ENCODE data around the gene SLC44A2. TPM values are rescaled to one million over a fixed set of nuclear protein-coding genes. Genes with fewer than 3 reads are reported as not detected.

The SLC44A2 gene
- polyA plus RNA-seq, 1 donor (not counting 4 experiments of a cell fraction or from before 2014, with no cell fraction given) = 94.7 TPM

DNA sequence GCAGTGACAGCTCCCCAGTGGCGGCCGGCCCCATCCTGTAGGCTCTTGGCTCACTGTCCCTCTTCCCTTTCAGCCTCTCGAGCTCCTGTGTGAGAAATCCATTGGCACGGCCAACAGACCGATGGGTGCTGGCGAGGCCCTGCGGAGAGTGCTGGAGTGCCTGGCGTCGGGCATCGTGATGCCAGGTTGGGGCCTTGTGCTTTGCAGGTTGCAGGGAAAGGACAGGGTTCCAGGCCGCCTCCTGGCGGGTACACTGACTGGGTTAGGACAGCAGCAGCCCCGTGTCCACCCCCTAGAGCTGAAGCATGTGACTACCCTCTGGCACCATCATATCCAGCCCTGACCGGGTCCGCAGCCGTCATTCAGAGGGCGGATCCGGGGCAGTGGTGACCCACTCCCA, 54.4 kb downstream of the SLC44A2 start:
- no peak overlapping the region for H3K27ac ChIP-seq (ENCODE audit: control insufficient read depth, insufficient read depth, low read length)
- H3K9me3 ChIP-seq (ENCODE audit: control insufficient read depth, low read depth, low read length) = no peaks in the 10 kb centered on the region
- no peak overlapping the region for H3K9ac ChIP-seq (ENCODE audit: control insufficient read depth, extremely low read depth, insufficient read depth, low read length)
- H3K9me1 ChIP-seq (ENCODE audit: control insufficient read depth, extremely low read depth, insufficient read depth, low read length) = no peaks in the 10 kb centered on the region
- dilution Hi-C loops (cut with MboI; ENCODE audit: extremely low pct_ligation_motif_present, low sequenced_read_pairs) = no loop called here
- H3K4me1 ChIP-seq (ENCODE audit: control insufficient read depth, extremely low read depth, insufficient read depth, low read length) = no peaks in the 10 kb centered on the region
- peaks cover 10% of the 10 kb centered on the region for H4K20me1 ChIP-seq (ENCODE audit: control insufficient read depth, extremely low read depth, insufficient read depth, low read length)
- peaks cover 59 to 82% of the 10 kb centered on the region in 2 experiments for H3K36me3 ChIP-seq (ENCODE audit: control insufficient read depth in 2 of 2, extremely low read depth in 1 of 2, insufficient read depth in 2 of 2, low read length in 2 of 2)
- FAIRE-seq (no peak), DNase-seq (ENCODE audit: low read depth, low spot score) (no peak)
- H2AFZ ChIP-seq (ENCODE audit: control insufficient read depth, low read length) = no peak overlapping the region
- H3K4me3 ChIP-seq (ENCODE audit: control insufficient read depth in 2 of 3, extremely low read depth in 1 of 3, insufficient read depth in 2 of 3, low read depth in 1 of 3, low read length in 3 of 3) = no peak overlapping the region
- no peak overlapping the region for H3K4me2 ChIP-seq (ENCODE audit: control insufficient read depth, extremely low read depth, insufficient read depth, low read depth, low read length)
- H3K27me3 ChIP-seq (ENCODE audit: control insufficient read depth, extremely low read depth, insufficient read depth, low read length) = no peaks in the 10 kb centered on the region
- TF ChIP-seq, protein P1, sequence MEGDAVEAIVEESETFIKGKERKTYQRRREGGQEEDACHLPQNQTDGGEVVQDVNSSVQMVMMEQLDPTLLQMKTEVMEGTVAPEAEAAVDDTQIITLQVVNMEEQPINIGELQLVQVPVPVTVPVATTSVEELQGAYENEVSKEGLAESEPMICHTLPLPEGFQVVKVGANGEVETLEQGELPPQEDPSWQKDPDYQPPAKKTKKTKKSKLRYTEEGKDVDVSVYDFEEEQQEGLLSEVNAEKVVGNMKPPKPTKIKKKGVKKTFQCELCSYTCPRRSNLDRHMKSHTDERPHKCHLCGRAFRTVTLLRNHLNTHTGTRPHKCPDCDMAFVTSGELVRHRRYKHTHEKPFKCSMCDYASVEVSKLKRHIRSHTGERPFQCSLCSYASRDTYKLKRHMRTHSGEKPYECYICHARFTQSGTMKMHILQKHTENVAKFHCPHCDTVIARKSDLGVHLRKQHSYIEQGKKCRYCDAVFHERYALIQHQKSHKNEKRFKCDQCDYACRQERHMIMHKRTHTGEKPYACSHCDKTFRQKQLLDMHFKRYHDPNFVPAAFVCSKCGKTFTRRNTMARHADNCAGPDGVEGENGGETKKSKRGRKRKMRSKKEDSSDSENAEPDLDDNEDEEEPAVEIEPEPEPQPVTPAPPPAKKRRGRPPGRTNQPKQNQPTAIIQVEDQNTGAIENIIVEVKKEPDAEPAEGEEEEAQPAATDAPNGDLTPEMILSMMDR (optimal IDR thresholded peaks at IDR 0.05 in 1 of 3, IDR thresholded peaks at IDR 0.05 in 1 of 3, conservative IDR thresholded peaks at IDR 0.05 in 1 of 3; ENCODE audit: extremely low read depth in 1 of 3, insufficient read depth in 2 of 3, low read length in 3 of 3) = no peak
- no peak for TF ChIP-seq EZH2 (IDR thresholded peaks at IDR 0.05; ENCODE audit: low read length)
- H3K79me2 ChIP-seq (ENCODE audit: control insufficient read depth, insufficient read depth, low read length) = peaks cover 64% of the 10 kb centered on the region

DNA sequence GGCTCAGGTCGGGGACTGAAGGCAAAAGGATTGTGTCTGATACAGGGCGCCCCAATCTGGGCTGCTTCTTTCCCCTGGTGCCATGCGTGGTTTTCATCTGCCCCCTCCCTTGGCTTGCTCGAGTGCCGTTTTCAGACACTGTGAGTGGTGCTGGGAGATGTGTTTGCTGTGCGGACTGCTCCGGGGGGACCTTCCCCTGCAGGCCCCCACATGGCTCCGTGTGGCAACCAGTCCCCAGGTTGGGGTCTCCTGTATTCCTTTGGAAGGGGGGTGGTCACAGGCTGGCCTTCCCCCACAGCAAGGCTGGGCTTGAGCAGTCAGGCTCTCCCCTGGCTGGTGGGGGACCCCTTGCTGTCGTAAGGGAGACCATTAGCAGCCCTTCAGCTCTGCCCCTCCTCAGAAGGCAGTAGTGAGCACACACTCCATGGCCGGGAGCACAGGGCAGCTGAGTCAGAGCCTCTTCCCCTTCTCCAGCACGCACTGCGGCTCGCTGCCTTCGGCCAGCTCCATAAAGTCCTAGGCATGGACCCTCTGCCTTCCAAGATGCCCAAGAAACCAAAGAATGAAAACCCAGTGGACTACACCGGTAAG, 55.3 kb downstream of the SLC44A2 start:
- no peaks in the 10 kb centered on the region for H3K4me1 ChIP-seq (ENCODE audit: control insufficient read depth, extremely low read depth, insufficient read depth, low read length)
- H3K4me2 ChIP-seq (ENCODE audit: control insufficient read depth, extremely low read depth, insufficient read depth, low read depth, low read length) = no peak overlapping the region
- H3K9me1 ChIP-seq (ENCODE audit: control insufficient read depth, extremely low read depth, insufficient read depth, low read length) = no peaks in the 10 kb centered on the region
- no peaks in the 10 kb centered on the region for H3K9me3 ChIP-seq (ENCODE audit: control insufficient read depth, low read depth, low read length)
- dilution Hi-C loops (cut with MboI; ENCODE audit: extremely low pct_ligation_motif_present, low sequenced_read_pairs) = no loop called here
- no peaks in the 10 kb centered on the region for H3K27me3 ChIP-seq (ENCODE audit: control insufficient read depth, extremely low read depth, insufficient read depth, low read length)
- H4K20me1 ChIP-seq (ENCODE audit: control insufficient read depth, extremely low read depth, insufficient read depth, low read length) = peaks cover 7% of the 10 kb centered on the region
- no peak for DNase-seq (ENCODE audit: low read depth, low spot score)
- FAIRE-seq = no peak
- no peak overlapping the region for H3K4me3 ChIP-seq (ENCODE audit: control insufficient read depth in 2 of 3, extremely low read depth in 1 of 3, insufficient read depth in 2 of 3, low read depth in 1 of 3, low read length in 3 of 3)
- TF ChIP-seq EZH2 (IDR thresholded peaks at IDR 0.05; ENCODE audit: low read length) = no peak
- TF ChIP-seq, protein P1 (optimal IDR thresholded peaks at IDR 0.05 in 1 of 3, IDR thresholded peaks at IDR 0.05 in 1 of 3, conservative IDR thresholded peaks at IDR 0.05 in 1 of 3; ENCODE audit: extremely low read depth in 1 of 3, insufficient read depth in 2 of 3, low read length in 3 of 3) = no peak
- peaks cover 58% of the 10 kb centered on the region for H3K79me2 ChIP-seq (ENCODE audit: control insufficient read depth, insufficient read depth, low read length)
- no peak overlapping the region for H2AFZ ChIP-seq (ENCODE audit: control insufficient read depth, low read length)
- no peak overlapping the region for H3K9ac ChIP-seq (ENCODE audit: control insufficient read depth, extremely low read depth, insufficient read depth, low read length)
- peaks cover 56 to 81% of the 10 kb centered on the region in 2 experiments for H3K36me3 ChIP-seq (ENCODE audit: control insufficient read depth in 2 of 2, extremely low read depth in 1 of 2, insufficient read depth in 2 of 2, low read length in 2 of 2)
- no peak overlapping the region for H3K27ac ChIP-seq (ENCODE audit: control insufficient read depth, insufficient read depth, low read length)
